Loucy (cell line): ENCODE results near the gene HOPX.

Experiments used
- CTCF ChIP-seq: fragments of 200-600 bp; sonication (generic); conservative IDR thresholded peaks from 2 replicates; pipeline ENCODE4 v1.5.1; 2014; ENCODE audit warnings: mild to moderate bottlenecking, antibody characterized with exemption, low read length
- EZH2phosphoT487 ChIP-seq: fragments of 200-600 bp; IDR thresholded peaks from 2 replicates; pipeline ENCODE4 v1.6.1; 2018; ENCODE audit warnings: antibody characterized with exemption, mild to moderate bottlenecking, moderate library complexity, borderline replicate concordance

- TF ChIP-seq CTCF (no peak), EZH2phosphoT487 (no peak)
Measured at GRCh38 chr4:56646341-56646740, 34.8 kb downstream of the HOPX start.
